CD4-positive, alpha-beta T cell treated with Interleukin-4 for 1 hour (primary cell): Measurements from ENCODE around the gene SGMS1.
"Not testable (repeated sequence)": the region's sequence is repeated elsewhere in the genome, so short reads cannot be mapped to it uniquely, and the experiment has no call there.

Experiments used
- DNase-seq, 2 donors: peaks; one replicate each; pipeline ENCODE4 v3.0.0-alpha.2; 2020 to 2022

Gene SGMS1

DNA sequence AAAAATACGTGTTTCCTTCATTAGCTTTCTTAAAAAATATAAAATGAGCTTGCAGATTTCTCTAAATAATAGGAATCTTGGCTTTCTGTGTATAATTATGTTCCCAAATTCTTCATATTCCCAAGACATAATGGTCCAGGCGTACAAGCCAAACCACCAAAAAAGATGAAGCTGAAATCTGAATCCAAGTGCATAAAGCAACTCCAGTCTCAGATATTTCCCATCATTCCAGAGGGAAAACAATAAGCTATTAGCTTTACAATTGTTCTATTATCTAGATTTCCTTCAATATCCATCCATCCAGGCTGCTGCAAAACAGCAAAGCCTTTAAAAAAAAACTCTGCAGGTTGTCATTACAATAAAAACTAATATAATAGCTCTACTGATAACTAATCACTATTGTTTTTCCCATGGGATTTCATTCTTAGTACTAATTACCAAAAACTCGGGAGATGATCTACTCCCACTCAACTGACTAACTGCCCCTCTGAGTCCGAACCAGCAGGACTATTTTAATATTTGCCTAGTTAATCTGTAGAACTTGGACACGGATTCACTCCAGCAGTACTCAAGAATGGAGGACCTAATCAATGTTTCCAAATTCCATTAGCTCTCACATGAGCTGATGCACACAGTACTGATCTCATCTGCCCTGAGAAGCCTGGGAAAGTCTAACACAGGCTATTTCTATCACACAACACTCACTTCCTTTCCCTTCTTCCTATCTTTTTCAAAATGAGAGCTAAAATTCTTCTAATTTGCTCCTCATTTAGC, 263.5 kb downstream of the SGMS1 start:
- no peak for DNase-seq

DNA sequence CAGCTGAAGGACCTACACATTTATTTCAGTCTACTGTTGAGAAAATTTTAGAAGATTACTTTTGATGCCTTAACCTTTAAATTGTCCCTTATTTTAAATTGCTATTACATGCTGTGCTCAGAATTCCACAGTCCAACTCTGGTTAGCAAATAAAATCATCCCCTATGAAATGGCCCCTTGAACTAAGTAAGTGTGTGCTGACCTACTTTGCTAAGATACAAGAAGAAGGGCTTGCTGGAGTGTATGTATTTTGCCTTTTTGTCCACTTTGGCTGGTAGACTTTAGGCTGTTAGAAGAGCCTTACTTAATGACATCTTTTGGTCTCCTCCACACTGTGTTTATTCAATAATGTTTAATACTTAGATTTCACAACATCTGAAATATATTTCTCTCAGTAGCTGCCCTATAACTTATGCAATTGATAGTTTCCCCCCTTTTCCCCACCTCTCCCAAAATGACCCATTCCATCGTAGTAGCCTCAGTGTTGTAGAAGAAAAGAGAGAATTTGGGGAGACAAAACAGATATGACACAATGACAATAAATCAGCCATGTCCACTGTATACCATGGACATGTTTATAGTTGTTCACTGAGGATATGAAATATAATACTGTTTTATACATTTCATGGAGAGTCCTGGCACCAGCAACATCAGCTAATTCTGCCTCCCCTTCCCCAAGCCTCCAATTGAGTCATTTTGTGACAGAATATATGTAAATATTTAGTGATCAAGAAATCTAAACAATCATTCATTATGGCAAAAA, 264.6 kb downstream of the SGMS1 start:
- DNase-seq = no peak

DNA sequence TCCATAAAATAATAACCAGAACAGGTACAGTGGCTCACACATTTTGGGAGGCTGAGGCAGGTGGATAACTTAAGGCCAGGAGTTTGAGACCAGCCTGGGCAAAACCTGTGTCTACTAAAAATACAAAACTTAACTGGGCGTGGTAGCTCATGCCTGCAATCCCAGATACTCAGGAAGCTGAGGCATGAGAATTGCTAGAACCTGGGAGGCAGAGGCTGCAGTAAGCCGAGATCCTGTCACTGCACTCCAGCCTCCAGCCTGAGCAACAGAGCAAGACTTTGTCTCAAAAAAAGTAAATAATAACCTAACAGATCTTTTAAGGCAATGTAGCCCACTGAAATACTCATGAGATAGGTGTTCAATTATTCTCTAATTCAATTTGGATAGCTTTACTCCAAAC, 265.3 kb downstream of the SGMS1 start:
- no peak for DNase-seq

GRCh38 chr10:50356481-50356832, 267.3 kb downstream of the SGMS1 start:
- not testable (repeated sequence) for DNase-seq

DNA sequence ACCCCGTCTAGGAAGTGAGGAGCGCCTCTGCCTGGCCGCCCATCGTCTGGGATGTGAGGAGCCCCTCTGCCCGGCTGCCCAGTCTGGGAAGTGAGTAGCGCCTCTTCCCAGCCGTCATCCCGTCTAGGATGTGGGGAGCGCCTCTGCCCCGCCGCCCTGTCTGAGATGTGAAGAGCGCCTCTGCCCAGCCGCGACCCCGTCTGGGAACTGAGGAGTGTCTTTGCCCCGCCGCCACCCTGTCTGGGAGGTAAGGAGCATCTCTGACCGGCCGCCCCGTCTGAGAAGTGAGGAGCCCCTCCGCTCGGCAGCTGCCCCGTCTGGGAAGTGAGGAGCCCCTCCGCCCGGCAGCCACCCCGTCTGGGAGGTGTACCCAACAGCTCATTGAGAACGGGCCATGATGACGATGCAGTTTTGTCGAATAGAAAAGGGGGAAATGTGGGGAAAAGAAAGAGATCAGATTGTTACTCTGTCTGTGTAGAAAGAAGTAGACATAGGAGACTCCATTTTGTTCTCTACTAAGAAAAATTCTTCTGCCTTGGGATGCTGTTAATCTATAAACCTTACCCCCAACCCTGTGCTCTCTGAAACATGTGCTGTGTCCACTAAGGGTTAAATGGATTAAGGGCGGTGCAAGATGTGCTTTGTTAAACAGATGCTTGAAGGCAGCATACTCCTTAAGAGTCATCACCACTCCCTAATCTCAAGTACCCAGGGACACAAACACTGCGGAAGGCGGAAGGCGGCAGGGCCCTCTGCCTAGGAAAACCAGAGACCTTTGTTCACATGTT, 267.9 kb downstream of the SGMS1 start:
- DNase-seq = not testable (repeated sequence)

DNA sequence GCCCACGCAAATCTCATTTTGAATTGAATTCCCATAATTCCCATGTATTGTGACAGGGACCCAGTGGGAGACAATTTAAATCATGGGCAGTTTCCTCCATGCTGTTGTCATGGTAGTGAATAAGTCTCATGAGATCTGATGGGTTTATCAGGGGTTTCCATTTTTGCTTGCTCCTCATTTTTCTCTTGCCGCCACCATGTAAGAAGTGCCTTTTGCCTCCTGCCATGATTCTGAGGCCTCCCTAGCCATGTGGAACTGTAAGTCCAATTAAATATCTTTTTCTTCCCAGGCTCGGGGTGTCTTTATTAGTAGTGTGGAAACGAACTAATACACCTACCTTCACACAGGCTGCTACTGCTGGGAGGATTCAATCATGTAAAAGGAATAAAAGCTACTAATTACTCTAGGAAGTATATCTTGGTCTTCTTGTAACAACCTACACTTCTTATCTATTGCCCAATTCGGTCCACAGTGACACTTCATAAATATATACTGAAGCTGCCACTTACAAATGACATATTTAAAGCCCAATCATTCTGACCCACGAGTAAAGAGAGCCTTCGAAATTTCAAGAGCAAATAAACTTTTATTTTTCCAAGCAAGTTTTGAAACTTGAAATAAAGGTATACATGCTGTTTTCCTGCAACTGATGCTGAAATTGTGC, 272.1 kb downstream of the SGMS1 start:
- no peak for DNase-seq

DNA sequence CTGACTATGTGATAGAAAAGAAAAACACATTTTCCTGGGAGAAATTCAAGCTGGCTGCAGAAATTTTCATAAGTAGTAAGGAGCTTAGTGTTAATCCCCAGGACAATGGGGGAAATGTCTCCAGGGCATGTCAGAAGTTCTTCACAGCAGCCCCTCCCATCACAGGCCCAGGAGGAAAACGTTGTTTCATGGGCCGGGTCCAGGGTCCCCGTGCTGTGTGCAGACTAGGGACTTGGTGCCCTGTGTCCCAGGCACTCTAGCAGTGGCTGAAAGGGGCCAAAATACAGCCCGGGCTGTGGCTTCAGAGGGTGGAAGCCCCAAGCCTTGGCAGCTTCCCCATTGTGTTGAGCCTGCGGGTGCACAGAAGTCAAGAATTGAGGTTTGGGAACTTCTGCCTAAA, 273.4 kb downstream of the SGMS1 start:
- DNase-seq = no peak

DNA sequence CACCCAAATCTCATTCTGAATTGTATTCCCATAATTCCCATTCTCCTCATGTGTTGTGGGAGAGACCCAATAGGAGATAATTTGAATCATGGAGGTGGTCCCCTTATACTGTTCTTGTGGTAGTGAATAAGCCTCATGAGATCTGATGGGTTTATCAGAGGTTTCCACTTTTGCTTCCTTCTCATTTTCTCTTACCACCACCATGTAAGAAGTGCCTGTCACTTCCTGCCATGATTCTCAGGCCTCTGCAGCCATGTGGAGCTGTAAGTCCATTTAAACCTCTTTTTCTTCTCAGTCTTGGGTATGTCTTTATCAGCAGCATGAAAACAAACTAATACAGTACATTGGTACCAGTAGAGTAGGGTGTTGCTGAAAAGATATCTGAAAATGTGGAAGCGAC, 274.2 kb downstream of the SGMS1 start:
- DNase-seq = no peak

GRCh38 chr10:50347394-50347802, 276.4 kb downstream of the SGMS1 start:
- no peak for DNase-seq

DNA sequence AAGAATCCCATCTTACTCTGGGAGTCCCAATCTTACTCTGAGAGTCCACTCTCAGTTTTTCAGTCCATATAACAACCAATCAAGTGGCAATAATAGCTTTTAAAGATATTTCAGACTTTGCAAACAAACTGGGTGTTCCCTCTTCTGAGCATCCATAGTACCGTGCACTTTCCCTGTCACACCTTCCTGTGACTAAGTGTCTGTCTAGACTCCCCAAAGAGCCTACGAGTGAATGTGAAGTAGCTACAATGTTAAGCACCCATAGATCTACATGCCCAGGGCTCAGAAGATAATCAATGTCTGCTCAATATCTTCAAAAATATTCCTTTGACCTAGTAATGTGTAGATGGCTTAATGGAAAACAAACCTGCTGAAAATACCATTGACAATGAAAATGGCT, 276.8 kb downstream of the SGMS1 start:
- no peak for DNase-seq

- DNase-seq = no peak
Measured at GRCh38 chr10:50345545-50345944, 278.2 kb downstream of the SGMS1 start.

- no peak for DNase-seq
Measured at GRCh38 chr10:50343702-50344331, 279.9 kb downstream of the SGMS1 start.

GRCh38 chr10:50341987-50342386, 281.8 kb downstream of the SGMS1 start:
- no peak for DNase-seq

DNA sequence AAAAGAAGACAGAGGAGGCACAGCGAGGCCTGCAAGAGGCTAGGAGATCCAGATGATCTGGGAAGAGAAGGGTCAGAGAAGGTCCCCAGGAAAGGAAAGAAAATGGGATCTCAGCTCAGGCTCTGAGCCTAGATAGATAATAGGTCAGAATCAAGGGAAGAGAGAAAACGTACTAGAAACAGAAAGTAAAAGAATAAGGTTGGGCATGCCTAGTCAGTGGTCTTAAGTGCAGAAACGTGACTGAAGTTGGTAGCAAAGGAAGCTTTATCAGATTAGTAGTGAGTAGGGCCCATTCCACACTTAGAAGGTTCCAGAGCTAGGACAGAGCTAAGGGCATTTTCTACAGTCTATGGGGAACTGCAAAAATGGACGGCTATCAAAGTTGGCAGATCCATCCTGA, 287.6 kb downstream of the SGMS1 start:
- DNase-seq = no peak

- no peak for DNase-seq
Measured at GRCh38 chr10:50335397-50335796, 288.4 kb downstream of the SGMS1 start.

GRCh38 chr10:50334273-50334672, 289.5 kb downstream of the SGMS1 start:
- DNase-seq = no peak

GRCh38 chr10:50333872-50334271, 289.9 kb downstream of the SGMS1 start:
- DNase-seq = no peak

GRCh38 chr10:50332108-50332842, 291.5 kb downstream of the SGMS1 start:
- DNase-seq = no peak

- DNase-seq = no peak
Measured at GRCh38 chr10:50331486-50331885, 292.3 kb downstream of the SGMS1 start.

- no peak for DNase-seq
Measured at GRCh38 chr10:50326757-50327701, 296.7 kb downstream of the SGMS1 start.

DNA sequence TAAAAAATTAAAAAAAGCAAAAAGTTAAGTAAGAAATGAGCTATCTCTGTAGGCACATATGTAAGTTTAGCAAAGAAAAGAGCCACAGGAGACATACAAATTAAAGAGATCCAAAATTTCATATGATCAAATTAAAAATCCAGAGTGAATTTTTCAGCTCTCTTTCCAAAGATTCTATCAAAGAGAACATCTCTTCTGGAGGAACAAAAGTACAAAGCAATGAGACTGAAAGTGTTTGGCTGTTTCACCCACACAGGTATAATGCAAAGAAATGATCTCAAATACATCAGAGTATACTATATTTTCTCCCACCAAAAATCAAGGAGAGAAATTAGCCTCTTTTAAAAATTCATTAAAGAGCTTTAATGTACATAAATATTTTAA, 297.6 kb downstream of the SGMS1 start:
- DNase-seq = no peak
